ENCODE results near the gene PPP6R3. TPM values are rescaled to one million over a fixed set of nuclear protein-coding genes. Genes with fewer than 3 reads are reported as not detected.

The PPP6R3 gene
- polyA plus RNA-seq, 1 of the 3 experiments (the other 2 are of a cell fraction): 28.1 TPM

- TF ChIP-seq YY1 (IDR thresholded peaks at IDR 0.05; ENCODE audit: low read depth) (no peak), GABPA (IDR thresholded peaks at IDR 0.05; ENCODE audit: low read depth) (no peak), PBX3 (IDR thresholded peaks at IDR 0.05) (no peak)
- TF ChIP-seq, protein P1, sequence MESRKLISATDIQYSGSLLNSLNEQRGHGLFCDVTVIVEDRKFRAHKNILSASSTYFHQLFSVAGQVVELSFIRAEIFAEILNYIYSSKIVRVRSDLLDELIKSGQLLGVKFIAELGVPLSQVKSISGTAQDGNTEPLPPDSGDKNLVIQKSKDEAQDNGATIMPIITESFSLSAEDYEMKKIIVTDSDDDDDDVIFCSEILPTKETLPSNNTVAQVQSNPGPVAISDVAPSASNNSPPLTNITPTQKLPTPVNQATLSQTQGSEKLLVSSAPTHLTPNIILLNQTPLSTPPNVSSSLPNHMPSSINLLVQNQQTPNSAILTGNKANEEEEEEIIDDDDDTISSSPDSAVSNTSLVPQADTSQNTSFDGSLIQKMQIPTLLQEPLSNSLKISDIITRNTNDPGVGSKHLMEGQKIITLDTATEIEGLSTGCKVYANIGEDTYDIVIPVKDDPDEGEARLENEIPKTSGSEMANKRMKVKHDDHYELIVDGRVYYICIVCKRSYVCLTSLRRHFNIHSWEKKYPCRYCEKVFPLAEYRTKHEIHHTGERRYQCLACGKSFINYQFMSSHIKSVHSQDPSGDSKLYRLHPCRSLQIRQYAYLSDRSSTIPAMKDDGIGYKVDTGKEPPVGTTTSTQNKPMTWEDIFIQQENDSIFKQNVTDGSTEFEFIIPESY (IDR thresholded peaks at IDR 0.05; ENCODE audit: borderline replicate concordance, low read depth): no peak
- TF ChIP-seq, protein P2, sequence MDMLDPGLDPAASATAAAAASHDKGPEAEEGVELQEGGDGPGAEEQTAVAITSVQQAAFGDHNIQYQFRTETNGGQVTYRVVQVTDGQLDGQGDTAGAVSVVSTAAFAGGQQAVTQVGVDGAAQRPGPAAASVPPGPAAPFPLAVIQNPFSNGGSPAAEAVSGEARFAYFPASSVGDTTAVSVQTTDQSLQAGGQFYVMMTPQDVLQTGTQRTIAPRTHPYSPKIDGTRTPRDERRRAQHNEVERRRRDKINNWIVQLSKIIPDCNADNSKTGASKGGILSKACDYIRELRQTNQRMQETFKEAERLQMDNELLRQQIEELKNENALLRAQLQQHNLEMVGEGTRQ (IDR thresholded peaks at IDR 0.05; ENCODE audit: borderline replicate concordance, low read depth, low read length): no peak
- TF ChIP-seq, protein P3, sequence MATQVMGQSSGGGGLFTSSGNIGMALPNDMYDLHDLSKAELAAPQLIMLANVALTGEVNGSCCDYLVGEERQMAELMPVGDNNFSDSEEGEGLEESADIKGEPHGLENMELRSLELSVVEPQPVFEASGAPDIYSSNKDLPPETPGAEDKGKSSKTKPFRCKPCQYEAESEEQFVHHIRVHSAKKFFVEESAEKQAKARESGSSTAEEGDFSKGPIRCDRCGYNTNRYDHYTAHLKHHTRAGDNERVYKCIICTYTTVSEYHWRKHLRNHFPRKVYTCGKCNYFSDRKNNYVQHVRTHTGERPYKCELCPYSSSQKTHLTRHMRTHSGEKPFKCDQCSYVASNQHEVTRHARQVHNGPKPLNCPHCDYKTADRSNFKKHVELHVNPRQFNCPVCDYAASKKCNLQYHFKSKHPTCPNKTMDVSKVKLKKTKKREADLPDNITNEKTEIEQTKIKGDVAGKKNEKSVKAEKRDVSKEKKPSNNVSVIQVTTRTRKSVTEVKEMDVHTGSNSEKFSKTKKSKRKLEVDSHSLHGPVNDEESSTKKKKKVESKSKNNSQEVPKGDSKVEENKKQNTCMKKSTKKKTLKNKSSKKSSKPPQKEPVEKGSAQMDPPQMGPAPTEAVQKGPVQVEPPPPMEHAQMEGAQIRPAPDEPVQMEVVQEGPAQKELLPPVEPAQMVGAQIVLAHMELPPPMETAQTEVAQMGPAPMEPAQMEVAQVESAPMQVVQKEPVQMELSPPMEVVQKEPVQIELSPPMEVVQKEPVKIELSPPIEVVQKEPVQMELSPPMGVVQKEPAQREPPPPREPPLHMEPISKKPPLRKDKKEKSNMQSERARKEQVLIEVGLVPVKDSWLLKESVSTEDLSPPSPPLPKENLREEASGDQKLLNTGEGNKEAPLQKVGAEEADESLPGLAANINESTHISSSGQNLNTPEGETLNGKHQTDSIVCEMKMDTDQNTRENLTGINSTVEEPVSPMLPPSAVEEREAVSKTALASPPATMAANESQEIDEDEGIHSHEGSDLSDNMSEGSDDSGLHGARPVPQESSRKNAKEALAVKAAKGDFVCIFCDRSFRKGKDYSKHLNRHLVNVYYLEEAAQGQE (IDR thresholded peaks at IDR 0.05; ENCODE audit: low read depth, low read length): no peak
- Histone ChIP-seq H3K36me3 (replicated peaks in 1 of 2; ENCODE audit: control insufficient read depth in 1 of 2, insufficient read depth in 2 of 2, low read length in 1 of 2) (no peaks in the 10 kb centered on the region), H3K9ac (no peak overlapping the region), H3F3A (replicated peaks; ENCODE audit: insufficient read depth) (peaks cover 25% of the 10 kb centered on the region), H3K9me2 (no peaks in the 10 kb centered on the region), H3K4me2 (no peak overlapping the region), H3K27me3 (ENCODE audit: insufficient read depth) (no peaks in the 10 kb centered on the region), H3K27ac (ENCODE audit: low read depth in 2 of 2, low read length in 1 of 2) (no peak overlapping the region), H3K4me3 (ENCODE audit: low read depth in 2 of 2, low read length in 1 of 2) (no peak overlapping the region), H3K4me1 (ENCODE audit: control insufficient read depth in 1 of 2, insufficient read depth in 2 of 2, low read depth in 1 of 2, low read length in 1 of 2) (peaks cover 9 to 26% of the 10 kb centered on the region in 2 experiments), H2AFZ (ENCODE audit: low read depth) (no peak overlapping the region), H3K79me2 (ENCODE audit: insufficient read depth) (peaks cover 100% of the 10 kb centered on the region), H4K20me1 (ENCODE audit: insufficient read depth) (peaks cover 99% of the 10 kb centered on the region), H3K9me3 (no peaks in the 10 kb centered on the region)
- POLR2A ChIA-PET: no interaction called here
- DNase-seq: no peak
- WGBS (ENCODE audit: low lambda C conversion rate): 49% methylated on average over 3 of the region's 3 CpGs
- CTCF ChIA-PET: interaction anchor here (1.0 to 1.2 kb wide), 2 partner anchors 9 to 15 kb away, joined by 3 read pairs; no protein-coding TSS in a partner anchor
Measured at GRCh38 chr11:68503792-68504191, 43.2 kb downstream of the PPP6R3 start.

DNA sequence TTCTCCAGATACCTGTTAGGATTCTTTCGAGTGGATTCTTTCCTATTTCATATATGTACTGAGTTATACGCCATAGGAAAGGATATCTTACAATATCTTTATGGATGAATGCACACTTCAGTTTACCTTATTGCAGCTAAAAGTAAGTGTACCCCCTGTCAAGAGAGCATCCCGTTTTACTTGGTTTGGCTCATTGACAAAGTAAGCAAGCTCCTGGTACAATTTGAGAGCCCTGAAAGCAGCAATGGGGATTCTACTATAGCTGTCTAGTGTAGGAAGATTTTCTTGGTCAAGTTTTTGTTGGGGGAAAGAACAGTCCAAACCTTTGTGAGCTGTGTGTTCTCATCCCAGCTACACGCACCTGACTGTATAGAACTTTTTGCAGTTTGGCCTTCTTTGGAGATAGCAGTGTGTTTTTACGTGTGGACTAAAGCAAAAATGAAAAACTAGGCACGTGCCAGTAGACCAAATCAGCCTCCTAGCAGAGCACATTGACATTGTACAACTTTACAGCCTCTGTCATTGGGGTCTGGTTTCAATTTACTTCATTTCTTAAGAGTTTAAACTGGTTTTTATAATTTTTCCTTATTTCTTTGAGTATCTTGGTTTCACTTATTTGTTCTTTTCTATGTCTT lies 44.0 kb downstream of the PPP6R3 start:
- no peak for DNase-seq
- Histone ChIP-seq H3K36me3 (replicated peaks in 1 of 2; ENCODE audit: control insufficient read depth in 1 of 2, insufficient read depth in 2 of 2, low read length in 1 of 2) (no peaks in the 10 kb centered on the region), H3K27ac (ENCODE audit: low read depth in 2 of 2, low read length in 1 of 2) (peak overlapping the region; percentile 24 to 30; a peak in 2 of 4 replicates), H3F3A (replicated peaks; ENCODE audit: insufficient read depth) (peaks cover 29% of the 10 kb centered on the region), H3K27me3 (ENCODE audit: insufficient read depth) (no peaks in the 10 kb centered on the region), H3K9ac (no peak overlapping the region), H3K9me3 (no peaks in the 10 kb centered on the region), H3K4me1 (ENCODE audit: control insufficient read depth in 1 of 2, insufficient read depth in 2 of 2, low read depth in 1 of 2, low read length in 1 of 2) (peaks cover 9 to 28% of the 10 kb centered on the region in 2 experiments), H3K4me3 (ENCODE audit: low read depth in 2 of 2, low read length in 1 of 2) (no peak overlapping the region), H2AFZ (ENCODE audit: low read depth) (no peak overlapping the region), H3K9me2 (no peaks in the 10 kb centered on the region), H3K4me2 (no peak overlapping the region), H3K79me2 (ENCODE audit: insufficient read depth) (peaks cover 100% of the 10 kb centered on the region), H4K20me1 (ENCODE audit: insufficient read depth) (peaks cover 99% of the 10 kb centered on the region)
- CTCF ChIA-PET: interaction anchor here (1.0 to 1.2 kb wide), 2 partner anchors 10 to 14 kb away, joined by 3 read pairs; no protein-coding TSS in a partner anchor
- WGBS (ENCODE audit: low lambda C conversion rate): 84% methylated on average over 6 of the region's 6 CpGs
- POLR2A ChIA-PET: no interaction called here
- no peak for TF ChIP-seq EP300 (IDR thresholded peaks at IDR 0.05; ENCODE audit: borderline replicate concordance in 1 of 2, low read depth in 1 of 2, low read length in 1 of 2)
- 0 out of 2 replicates have a peak, but pooled peaks have one; percentile 21 for TF ChIP-seq MXI1 (IDR thresholded peaks at IDR 0.05; ENCODE audit: low read depth, low read length)
- TF ChIP-seq, protein P1 (IDR thresholded peaks at IDR 0.05; ENCODE audit: borderline replicate concordance, low read depth): no peak
- TF ChIP-seq GATA2 (CRISPR knock-in tag; IDR thresholded peaks at IDR 0.05): no peak
- TF ChIP-seq RAD21 (IDR thresholded peaks at IDR 0.05; ENCODE audit: low read length): no peak
- TF ChIP-seq SMC3 (IDR thresholded peaks at IDR 0.05; ENCODE audit: low read depth, low read length): no peak

Data from SK-N-SH (cell line).